ENCODE measurements around the gene MYL7. TPM values are rescaled to one million over a fixed set of nuclear protein-coding genes. Genes with fewer than 3 reads are reported as not detected.

MYL7 gene
- total RNA-seq, 1 donor from 2014 or later: 1.2 TPM

- TF ChIP-seq CTCF (IDR thresholded peaks at IDR 0.05; ENCODE audit: insufficient read depth, low read length, poor library complexity, severe bottlenecking): no peak
- H3K36me3 ChIP-seq (ENCODE audit: control insufficient read depth, insufficient read depth, low read length): no peaks in the 10 kb centered on the region
- H3K27me3 ChIP-seq (ENCODE audit: control insufficient read depth, insufficient read depth, low read length): no peaks in the 10 kb centered on the region
- no peak overlapping the region for H3K4me3 ChIP-seq (ENCODE audit: low read depth, low read length)
- DNase-seq (ENCODE audit: low read depth): no peak
Measured at GRCh38 chr7:44153948-44154335, 12.8 kb upstream of the MYL7 start.

GRCh38 chr7:44152971-44153947, 12.1 kb upstream of the MYL7 start:
- H3K27me3 ChIP-seq (ENCODE audit: control insufficient read depth, insufficient read depth, low read length): no peaks in the 10 kb centered on the region
- no peak overlapping the region for H3K4me3 ChIP-seq (ENCODE audit: low read depth, low read length)
- H3K36me3 ChIP-seq (ENCODE audit: control insufficient read depth, insufficient read depth, low read length): no peaks in the 10 kb centered on the region
- TF ChIP-seq CTCF (IDR thresholded peaks at IDR 0.05; ENCODE audit: insufficient read depth, low read length, poor library complexity, severe bottlenecking): no peak
- no peak for DNase-seq (ENCODE audit: low read depth)

GRCh38 chr7:44151956-44152355, 10.8 kb upstream of the MYL7 start:
- Histone ChIP-seq H3K36me3 (ENCODE audit: control insufficient read depth, insufficient read depth, low read length) (no peaks in the 10 kb centered on the region), H3K4me3 (ENCODE audit: low read depth, low read length) (no peak overlapping the region), H3K27me3 (ENCODE audit: control insufficient read depth, insufficient read depth, low read length) (peaks cover 3% of the 10 kb centered on the region)
- DNase-seq (ENCODE audit: low read depth): no peak
- no peak for TF ChIP-seq CTCF (IDR thresholded peaks at IDR 0.05; ENCODE audit: insufficient read depth, low read length, poor library complexity, severe bottlenecking)

- Histone ChIP-seq H3K27me3 (ENCODE audit: control insufficient read depth, insufficient read depth, low read length) (peaks cover 8% of the 10 kb centered on the region), H3K4me3 (ENCODE audit: low read depth, low read length) (no peak overlapping the region), H3K36me3 (ENCODE audit: control insufficient read depth, insufficient read depth, low read length) (no peaks in the 10 kb centered on the region)
- no peak for DNase-seq (ENCODE audit: low read depth)
- no peak for TF ChIP-seq CTCF (IDR thresholded peaks at IDR 0.05; ENCODE audit: insufficient read depth, low read length, poor library complexity, severe bottlenecking)
Measured at GRCh38 chr7:44150966-44151941, 10.1 kb upstream of the MYL7 start.

GRCh38 chr7:44150466-44150832, 9.3 kb upstream of the MYL7 start:
- H3K4me3 ChIP-seq (ENCODE audit: low read depth, low read length): no peak overlapping the region
- DNase-seq (ENCODE audit: low read depth): no peak
- peaks cover 14% of the 10 kb centered on the region for H3K27me3 ChIP-seq (ENCODE audit: control insufficient read depth, insufficient read depth, low read length)
- H3K36me3 ChIP-seq (ENCODE audit: control insufficient read depth, insufficient read depth, low read length): no peaks in the 10 kb centered on the region
- no peak for TF ChIP-seq CTCF (IDR thresholded peaks at IDR 0.05; ENCODE audit: insufficient read depth, low read length, poor library complexity, severe bottlenecking)
